ENCODE measurements around the gene TMEM156.

DNA sequence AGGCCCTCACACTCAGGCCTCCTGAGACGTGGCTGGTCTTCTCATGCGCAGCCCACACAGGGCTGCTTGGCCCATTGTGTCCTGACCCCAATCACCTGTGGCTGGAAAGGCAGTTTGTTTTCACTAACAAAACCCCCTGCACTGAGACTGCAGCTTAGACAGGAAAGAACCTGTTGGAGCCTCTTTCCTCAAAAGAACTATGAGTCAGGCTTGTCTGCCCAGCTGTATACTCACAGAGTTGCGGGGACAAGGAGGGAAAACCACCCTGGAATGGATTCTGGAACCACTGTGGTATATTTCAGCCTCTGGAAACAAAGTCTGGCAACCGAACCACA, 5.2 kb upstream of the TMEM156 start:
- TF ChIP-seq GATA2 (IDR thresholded peaks at IDR 0.05; ENCODE audit: low read depth, low read length): no peak
- TF ChIP-seq GATA3 (IDR thresholded peaks at IDR 0.05; ENCODE audit: low read depth, low read length): no peak
